Fibroblast of lung (primary cell): ENCODE data around the gene PLEKHA8. TPM values are rescaled to one million over a fixed set of nuclear protein-coding genes. Genes with fewer than 3 reads are reported as not detected.

Source experiments
- DNase-seq, 2 donors: peaks; one replicate each; pipeline versions ENCODE4 v3.0.0 to v3.0.0-alpha.2; 2010; ENCODE audit warnings: low read depth in 2 of 2
- H2AFZ ChIP-seq: 2 replicates; pipeline ENCODE4 v1.5.1; 2012; ENCODE audit warnings: low read length, control low read depth, inconsistent platforms
- H3K27ac ChIP-seq: 2 replicates; pipeline ENCODE4 v1.5.1; 2011; ENCODE audit warnings: low read length, control low read depth; ENCODE audit not compliant: insufficient read depth
- H3K27me3 ChIP-seq: 2 replicates; pipeline ENCODE4 v1.5.1; 2011; ENCODE audit warnings: mild to moderate bottlenecking, low read length; ENCODE audit not compliant: control insufficient read depth, insufficient read depth
- H3K36me3 ChIP-seq: 2 replicates; pipeline ENCODE4 v1.5.1; 2011; ENCODE audit warnings: low read length; ENCODE audit not compliant: control insufficient read depth, insufficient read depth
- H3K4me1 ChIP-seq: 2 replicates; pipeline ENCODE4 v1.5.1; 2011; ENCODE audit warnings: low read length; ENCODE audit not compliant: control insufficient read depth, insufficient read depth; ENCODE audit errors: extremely low read depth
- H3K4me2 ChIP-seq: 2 replicates; pipeline ENCODE4 v1.5.1; 2011; ENCODE audit warnings: low read length, control low read depth; ENCODE audit not compliant: insufficient read depth; ENCODE audit errors: extremely low read depth
- H3K4me3 ChIP-seq, 4 experiments: fragments of 200-600 bp in 1 of 4; sonication (generic) in 1 of 4; replicated peaks in 1 of 4; 2 replicates each; pipeline ENCODE4 v1.5.1; 2011 to 2016; ENCODE audit warnings: low read length in 4 of 4, low read depth in 3 of 4, mild to moderate bottlenecking in 3 of 4, control low read depth in 2 of 4, inconsistent platforms in 1 of 4, mixed read lengths in 1 of 4; ENCODE audit not compliant: insufficient read depth in 1 of 4; ENCODE audit errors: control extremely low read depth in 1 of 4
- H3K79me2 ChIP-seq: 2 replicates; pipeline ENCODE4 v1.5.1; 2012; ENCODE audit warnings: mild to moderate bottlenecking, low read length, inconsistent platforms; ENCODE audit not compliant: control insufficient read depth, insufficient read depth
- H3K9ac ChIP-seq: 2 replicates; pipeline ENCODE4 v1.5.1; 2011; ENCODE audit warnings: mild to moderate bottlenecking, low read length, control low read depth; ENCODE audit not compliant: insufficient read depth
- H3K9me3 ChIP-seq: 2 replicates; pipeline ENCODE4 v1.5.1; 2012; ENCODE audit warnings: low read depth, low read length; ENCODE audit not compliant: control insufficient read depth, insufficient read depth
- H4K20me1 ChIP-seq: 2 replicates; pipeline ENCODE4 v1.5.1; 2011; ENCODE audit warnings: low read length; ENCODE audit not compliant: control insufficient read depth, insufficient read depth; ENCODE audit errors: extremely low read depth
- EZH2 ChIP-seq: IDR thresholded peaks from 2 replicates; pipeline ENCODE4 v1.5.1; 2012; ENCODE audit warnings: low read length, control low read depth, mild to moderate bottlenecking; ENCODE audit errors: missing control alignments
- polyA plus RNA-seq, 2 donors: library from polyadenylated mRNA; depleted of rRNA in 1 of 2; stranded (reverse) in 1 of 2; unstranded in 1 of 2; fragments of >200 nt; gene quantifications; 2 replicates each; pipeline ENCODE4 v1.2.1, GENCODE V29; 2011 to 2012; ENCODE audit warnings: missing spikeins in 1 of 2
- total RNA-seq: library from RNA; depleted of rRNA; stranded (reverse); fragments of >200 nt; gene quantifications from 2 replicates; pipeline ENCODE4 v1.2.1, GENCODE V29; 2014
- TF ChIP-seq, protein P1 (sequence below), 2 donors: IDR thresholded peaks in 1 of 2; conservative IDR thresholded peaks in 1 of 2; 1 replicate in 1 of 2; 2 replicates in 1 of 2; pipeline ENCODE4 v1.5.1; 2011 to 2012; ENCODE audit warnings: low read length in 2 of 2, control low read depth in 1 of 2, inconsistent platforms in 1 of 2, low read depth in 1 of 2, mild to moderate bottlenecking in 1 of 2

Gene PLEKHA8
- total and polyA plus RNA-seq, 2 donors (not counting 1 experiment from before 2014, with no cell fraction given), result 9.5 to 15.5 TPM

DNA sequence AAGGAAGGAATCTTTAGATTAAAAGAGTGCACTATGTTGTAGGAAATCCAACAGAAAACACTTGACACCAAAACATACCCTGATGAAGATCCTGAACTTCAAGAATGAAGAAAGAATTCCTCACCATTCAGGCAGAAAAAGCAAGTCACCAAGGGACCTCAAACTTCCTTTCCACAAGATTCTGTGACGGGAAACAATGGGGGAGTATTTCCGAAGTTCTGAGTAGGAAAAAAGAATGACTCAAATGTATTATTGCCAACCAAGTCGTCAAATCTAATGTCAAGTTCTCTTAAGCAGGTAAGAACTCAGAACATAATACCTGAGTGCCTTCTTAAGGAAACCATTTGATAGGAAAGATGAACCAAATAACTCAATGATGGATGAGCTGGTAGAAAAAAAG is 61.9 kb downstream of the PLEKHA8 start:
- TF ChIP-seq, protein P1, sequence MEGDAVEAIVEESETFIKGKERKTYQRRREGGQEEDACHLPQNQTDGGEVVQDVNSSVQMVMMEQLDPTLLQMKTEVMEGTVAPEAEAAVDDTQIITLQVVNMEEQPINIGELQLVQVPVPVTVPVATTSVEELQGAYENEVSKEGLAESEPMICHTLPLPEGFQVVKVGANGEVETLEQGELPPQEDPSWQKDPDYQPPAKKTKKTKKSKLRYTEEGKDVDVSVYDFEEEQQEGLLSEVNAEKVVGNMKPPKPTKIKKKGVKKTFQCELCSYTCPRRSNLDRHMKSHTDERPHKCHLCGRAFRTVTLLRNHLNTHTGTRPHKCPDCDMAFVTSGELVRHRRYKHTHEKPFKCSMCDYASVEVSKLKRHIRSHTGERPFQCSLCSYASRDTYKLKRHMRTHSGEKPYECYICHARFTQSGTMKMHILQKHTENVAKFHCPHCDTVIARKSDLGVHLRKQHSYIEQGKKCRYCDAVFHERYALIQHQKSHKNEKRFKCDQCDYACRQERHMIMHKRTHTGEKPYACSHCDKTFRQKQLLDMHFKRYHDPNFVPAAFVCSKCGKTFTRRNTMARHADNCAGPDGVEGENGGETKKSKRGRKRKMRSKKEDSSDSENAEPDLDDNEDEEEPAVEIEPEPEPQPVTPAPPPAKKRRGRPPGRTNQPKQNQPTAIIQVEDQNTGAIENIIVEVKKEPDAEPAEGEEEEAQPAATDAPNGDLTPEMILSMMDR (conservative IDR thresholded peaks at IDR 0.05 in 1 of 2, IDR thresholded peaks at IDR 0.05 in 1 of 2; ENCODE audit: low read depth in 1 of 2, low read length in 2 of 2), result no peak
- no peak for TF ChIP-seq EZH2
- Histone ChIP-seq H3K27ac (no peak overlapping the region), H3K9ac (no peak overlapping the region), H3K79me2 (no peaks in the 10 kb centered on the region), H4K20me1 (no peaks in the 10 kb centered on the region), H3K27me3 (no peaks in the 10 kb centered on the region), H3K9me3 (no peaks in the 10 kb centered on the region), H3K4me3 (no peak overlapping the region), H3K36me3 (no peaks in the 10 kb centered on the region), H3K4me2 (no peak overlapping the region), H3K4me1 (peaks cover 3% of the 10 kb centered on the region), H2AFZ (no peak overlapping the region)
- no peak for DNase-seq

DNA sequence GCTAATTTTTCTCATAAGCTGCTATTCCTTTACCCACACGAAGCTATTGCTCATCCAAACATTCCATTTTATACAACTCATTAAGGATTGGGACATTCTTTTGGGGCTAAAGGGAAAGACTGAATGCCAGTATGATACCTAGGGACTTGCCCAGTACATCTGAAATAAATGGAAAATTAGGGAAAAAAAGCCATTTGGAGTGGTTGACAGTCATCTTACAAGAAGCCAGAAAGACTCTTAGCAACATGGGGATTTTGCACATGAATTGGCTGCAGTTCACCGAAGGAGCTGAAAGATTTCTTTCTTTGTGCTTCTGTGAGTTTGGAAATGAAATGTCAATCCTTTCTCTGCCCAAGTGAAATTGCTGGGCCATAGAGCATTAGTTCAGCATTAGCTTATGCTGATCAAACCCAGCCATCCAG is 63.3 kb downstream of the PLEKHA8 start:
- no peaks in the 10 kb centered on the region for H3K27me3 ChIP-seq
- peak overlapping the region; percentile 29 for H3K27ac ChIP-seq
- H3K9me3 ChIP-seq, result no peaks in the 10 kb centered on the region
- no peak overlapping the region for H3K4me2 ChIP-seq
- H3K4me1 ChIP-seq, result peaks cover 3% of the 10 kb centered on the region
- no peak overlapping the region for H2AFZ ChIP-seq
- no peak overlapping the region for H3K4me3 ChIP-seq
- H3K9ac ChIP-seq, result no peak overlapping the region
- H3K79me2 ChIP-seq, result no peaks in the 10 kb centered on the region
- TF ChIP-seq, protein P1 (conservative IDR thresholded peaks at IDR 0.05 in 1 of 2, IDR thresholded peaks at IDR 0.05 in 1 of 2; ENCODE audit: low read depth in 1 of 2, low read length in 2 of 2), result no peak
- TF ChIP-seq EZH2, result no peak
- DNase-seq, result peak; percentile 78 to 91
- H4K20me1 ChIP-seq, result no peaks in the 10 kb centered on the region
- no peaks in the 10 kb centered on the region for H3K36me3 ChIP-seq

DNA sequence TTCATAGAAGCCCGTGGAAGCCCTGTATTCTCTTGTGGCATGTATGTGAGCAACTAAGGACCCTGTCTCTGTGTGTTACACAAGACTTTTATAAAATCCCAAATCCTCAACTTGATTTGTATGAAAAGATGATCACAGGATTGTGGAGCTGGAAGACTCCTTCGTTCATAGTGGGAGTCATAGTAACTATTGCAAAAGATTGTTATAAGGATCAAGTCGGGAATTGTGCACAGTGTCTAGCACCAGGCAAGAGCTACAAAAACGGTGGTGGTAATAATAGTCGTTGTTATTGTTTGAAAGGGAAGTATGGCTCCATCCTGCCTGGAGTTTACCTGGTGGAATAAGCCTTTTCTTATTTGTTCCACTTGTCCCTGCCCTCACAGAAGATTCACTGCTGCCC is 63.8 kb downstream of the PLEKHA8 start:
- H3K9me3 ChIP-seq, result no peaks in the 10 kb centered on the region
- no peak for DNase-seq

More for the DNA sequence above, 63.8 kb downstream of the PLEKHA8 start:
- Histone ChIP-seq H3K79me2 (no peaks in the 10 kb centered on the region), H3K27ac (peak overlapping the region; percentile 29), H4K20me1 (no peaks in the 10 kb centered on the region), H3K4me1 (peaks cover 3% of the 10 kb centered on the region), H3K4me3 (no peak overlapping the region), H3K9ac (no peak overlapping the region), H3K36me3 (no peaks in the 10 kb centered on the region), H3K4me2 (no peak overlapping the region), H2AFZ (no peak overlapping the region), H3K27me3 (no peaks in the 10 kb centered on the region)
- TF ChIP-seq, protein P1 (conservative IDR thresholded peaks at IDR 0.05 in 1 of 2, IDR thresholded peaks at IDR 0.05 in 1 of 2; ENCODE audit: low read depth in 1 of 2, low read length in 2 of 2), result no peak
- no peak for TF ChIP-seq EZH2
